Chondrocyte (in vitro differentiated cells): ENCODE results near the gene TM9SF4. TPM values are rescaled to one million over a fixed set of nuclear protein-coding genes. Genes with fewer than 3 reads are reported as not detected.

Source experiments
- DNase-seq: peaks from one replicate; pipeline ENCODE4 v3.0.0; 2021; ENCODE audit warnings: mixed read lengths, low spot score
- H3K27ac Mint-ChIP-seq: one replicate; pipeline ENCODE4 v1.8.0; 2021; ENCODE audit warnings: mild to moderate bottlenecking, moderate library complexity, mixed read lengths; ENCODE audit not compliant: unreplicated experiment
- H3K27me3 Mint-ChIP-seq: 2 replicates; pipeline ENCODE4 v1.8.0; 2021; ENCODE audit warnings: low read depth, mixed read lengths
- H3K36me3 Mint-ChIP-seq: 2 replicates; pipeline ENCODE4 v1.8.0; 2021; ENCODE audit warnings: low read depth, mixed read lengths
- H3K4me1 Mint-ChIP-seq: 2 replicates; pipeline ENCODE4 v1.8.0; 2021; ENCODE audit warnings: low read depth, mild to moderate bottlenecking, mixed read lengths
- H3K4me3 Mint-ChIP-seq: one replicate; pipeline ENCODE4 v1.8.0; 2021; ENCODE audit warnings: mild to moderate bottlenecking, moderate library complexity, mixed read lengths; ENCODE audit not compliant: unreplicated experiment
- H3K9me3 Mint-ChIP-seq: 2 replicates; pipeline ENCODE4 v1.8.0; 2021; ENCODE audit warnings: low read depth, mixed read lengths
- total RNA-seq: library from RNA; stranded (reverse); gene quantifications from 3 replicates; pipeline ENCODE4 v1.2.1, GENCODE V29; 2021
- TF ChIP-seq, protein P1 (sequence below): fragments of 200-600 bp; sonication (generic); IDR thresholded peaks from 2 replicates; pipeline ENCODE4 v1.5.0; 2021; ENCODE audit warnings: antibody characterized with exemption, mild to moderate bottlenecking, moderate library complexity

TM9SF4 gene
- total RNA-seq, 1 donor from 2014 or later, result 83.7 TPM

DNA sequence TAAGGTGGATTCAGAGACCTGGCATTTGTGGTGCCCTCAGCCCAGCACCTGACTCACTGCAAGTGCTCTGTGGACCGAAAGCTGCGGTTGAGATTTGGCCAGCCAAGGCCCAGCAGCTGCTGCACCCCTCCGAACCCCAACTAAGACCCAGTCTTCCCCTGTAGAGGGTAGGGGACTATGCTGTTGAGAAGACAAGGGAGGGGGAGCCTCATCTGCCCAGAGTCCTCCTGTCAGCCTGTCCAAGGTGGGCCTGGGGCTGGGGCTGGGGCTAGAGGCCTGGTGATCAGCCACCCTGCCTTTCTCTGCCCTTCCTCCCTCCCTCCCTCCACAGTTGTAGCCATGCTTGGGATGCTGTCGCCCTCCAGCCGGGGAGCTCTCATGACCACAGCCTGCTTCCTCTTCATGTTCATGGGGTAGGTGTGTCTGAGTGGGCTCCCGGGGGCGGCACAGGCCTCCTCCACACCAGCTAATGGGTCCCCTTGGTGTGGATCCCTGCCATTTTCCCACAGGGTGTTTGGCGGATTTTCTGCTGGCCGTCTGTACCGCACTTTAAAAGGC lies 40.9 kb downstream of the TM9SF4 start:
- Mint-ChIP-seq H3K4me3 (no peak overlapping the region), H3K27ac (no peak overlapping the region), H3K36me3 (peaks cover 60% of the 10 kb centered on the region), H3K9me3 (no peaks in the 10 kb centered on the region), H3K4me1 (peaks cover 9% of the 10 kb centered on the region), H3K27me3 (no peaks in the 10 kb centered on the region)
- TF ChIP-seq, protein P1, sequence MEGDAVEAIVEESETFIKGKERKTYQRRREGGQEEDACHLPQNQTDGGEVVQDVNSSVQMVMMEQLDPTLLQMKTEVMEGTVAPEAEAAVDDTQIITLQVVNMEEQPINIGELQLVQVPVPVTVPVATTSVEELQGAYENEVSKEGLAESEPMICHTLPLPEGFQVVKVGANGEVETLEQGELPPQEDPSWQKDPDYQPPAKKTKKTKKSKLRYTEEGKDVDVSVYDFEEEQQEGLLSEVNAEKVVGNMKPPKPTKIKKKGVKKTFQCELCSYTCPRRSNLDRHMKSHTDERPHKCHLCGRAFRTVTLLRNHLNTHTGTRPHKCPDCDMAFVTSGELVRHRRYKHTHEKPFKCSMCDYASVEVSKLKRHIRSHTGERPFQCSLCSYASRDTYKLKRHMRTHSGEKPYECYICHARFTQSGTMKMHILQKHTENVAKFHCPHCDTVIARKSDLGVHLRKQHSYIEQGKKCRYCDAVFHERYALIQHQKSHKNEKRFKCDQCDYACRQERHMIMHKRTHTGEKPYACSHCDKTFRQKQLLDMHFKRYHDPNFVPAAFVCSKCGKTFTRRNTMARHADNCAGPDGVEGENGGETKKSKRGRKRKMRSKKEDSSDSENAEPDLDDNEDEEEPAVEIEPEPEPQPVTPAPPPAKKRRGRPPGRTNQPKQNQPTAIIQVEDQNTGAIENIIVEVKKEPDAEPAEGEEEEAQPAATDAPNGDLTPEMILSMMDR, result no peak
- DNase-seq, result peak; percentile 61

DNA sequence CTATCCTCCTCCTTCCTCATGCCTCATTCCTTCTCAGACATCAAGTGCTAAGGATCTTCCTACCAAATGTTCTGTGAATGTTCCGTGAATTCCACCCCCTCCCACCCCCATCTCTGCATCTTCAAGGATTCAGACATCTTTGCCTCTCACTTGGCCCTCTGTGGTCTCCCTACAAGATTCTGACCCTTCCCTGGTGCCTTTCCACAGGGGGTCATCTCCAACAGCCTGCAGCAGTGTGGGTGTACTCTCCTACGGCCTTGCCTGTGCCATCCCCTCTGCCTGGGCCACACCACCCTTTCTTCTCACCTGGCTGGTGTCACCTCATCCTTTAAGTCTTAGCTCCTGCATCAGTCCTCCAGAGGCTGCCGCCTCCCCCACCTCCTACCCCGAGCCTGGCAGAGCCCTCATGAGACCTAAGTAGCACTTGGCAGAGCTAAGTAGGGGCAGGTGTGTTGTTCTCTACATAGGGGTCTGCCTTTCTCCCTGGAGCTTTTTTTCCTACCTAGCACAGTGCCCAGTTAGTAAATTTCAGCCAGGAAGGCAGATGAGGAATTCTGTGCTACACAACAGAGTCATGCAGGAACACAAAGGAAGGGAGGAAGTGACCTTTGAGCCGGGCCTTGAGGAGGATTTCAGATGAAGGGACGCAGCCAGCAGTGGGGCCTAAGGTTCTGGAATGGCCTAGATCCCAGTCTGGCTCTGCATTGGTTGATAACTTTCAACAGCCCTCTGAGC lies 43.1 kb downstream of the TM9SF4 start:
- Mint-ChIP-seq H3K4me1 (peaks cover 10% of the 10 kb centered on the region), H3K4me3 (no peak overlapping the region), H3K27ac (peak overlapping the region; percentile 12), H3K9me3 (no peaks in the 10 kb centered on the region), H3K36me3 (peaks cover 50% of the 10 kb centered on the region), H3K27me3 (no peaks in the 10 kb centered on the region)
- DNase-seq, result peak; percentile 56
- TF ChIP-seq, protein P1, result no peak

DNA sequence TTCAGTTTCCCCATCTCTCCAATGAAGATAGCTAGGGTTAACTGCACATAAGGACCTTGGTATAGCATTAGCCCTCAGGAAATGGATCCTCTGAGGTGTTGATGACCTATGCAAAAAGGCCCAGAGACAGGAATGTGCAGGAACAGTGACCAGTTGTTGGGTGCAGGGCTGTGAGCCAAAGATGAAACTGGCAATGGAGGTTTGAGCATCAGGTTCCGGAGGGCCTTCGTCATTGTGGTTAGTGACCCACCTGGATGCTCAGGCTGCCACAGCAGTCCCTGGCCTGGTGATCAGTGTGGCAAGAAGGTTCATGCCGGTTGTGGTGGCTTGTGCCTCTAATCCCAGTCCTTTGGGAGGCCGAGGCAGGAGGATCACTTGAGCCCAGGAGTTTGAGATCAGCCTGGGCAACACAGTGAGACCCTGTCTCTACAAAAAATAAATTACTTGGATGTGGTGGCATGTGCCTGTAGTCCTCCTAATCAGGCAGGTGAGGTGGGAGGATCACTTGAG lies 43.7 kb downstream of the TM9SF4 start:
- Mint-ChIP-seq H3K4me1 (peaks cover 10% of the 10 kb centered on the region), H3K36me3 (peaks cover 57% of the 10 kb centered on the region), H3K9me3 (no peaks in the 10 kb centered on the region), H3K27ac (no peak overlapping the region), H3K27me3 (no peaks in the 10 kb centered on the region), H3K4me3 (no peak overlapping the region)
- TF ChIP-seq, protein P1, result no peak
- DNase-seq, result peak; percentile 12

DNA sequence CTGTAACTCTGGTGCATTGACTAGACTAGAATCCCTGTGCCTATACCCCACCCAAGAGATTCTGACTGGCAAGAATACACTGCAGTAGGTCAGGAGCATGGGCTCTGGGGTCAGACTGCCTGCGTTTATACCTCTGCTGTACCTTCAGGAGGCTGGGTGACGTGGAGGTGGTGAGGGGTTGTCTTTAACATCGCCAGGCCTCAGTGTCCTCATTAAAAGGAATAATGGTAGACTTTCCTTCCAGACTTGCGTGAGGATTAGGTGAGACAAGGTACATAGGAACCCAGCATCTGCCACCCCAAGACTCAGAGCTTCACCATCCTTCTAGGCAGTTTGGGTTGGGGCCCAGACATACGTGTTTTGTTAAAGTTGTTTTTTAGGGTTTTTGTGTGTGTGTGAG lies 44.3 kb downstream of the TM9SF4 start:
- H3K4me3 Mint-ChIP-seq, result no peak overlapping the region
- peaks cover 10% of the 10 kb centered on the region for H3K4me1 Mint-ChIP-seq
- peak overlapping the region; percentile 32 for H3K27ac Mint-ChIP-seq
- peaks cover 60% of the 10 kb centered on the region for H3K36me3 Mint-ChIP-seq
- H3K9me3 Mint-ChIP-seq, result no peaks in the 10 kb centered on the region
- TF ChIP-seq, protein P1, result no peak
- DNase-seq, result peak; percentile 27
- H3K27me3 Mint-ChIP-seq, result no peaks in the 10 kb centered on the region

DNA sequence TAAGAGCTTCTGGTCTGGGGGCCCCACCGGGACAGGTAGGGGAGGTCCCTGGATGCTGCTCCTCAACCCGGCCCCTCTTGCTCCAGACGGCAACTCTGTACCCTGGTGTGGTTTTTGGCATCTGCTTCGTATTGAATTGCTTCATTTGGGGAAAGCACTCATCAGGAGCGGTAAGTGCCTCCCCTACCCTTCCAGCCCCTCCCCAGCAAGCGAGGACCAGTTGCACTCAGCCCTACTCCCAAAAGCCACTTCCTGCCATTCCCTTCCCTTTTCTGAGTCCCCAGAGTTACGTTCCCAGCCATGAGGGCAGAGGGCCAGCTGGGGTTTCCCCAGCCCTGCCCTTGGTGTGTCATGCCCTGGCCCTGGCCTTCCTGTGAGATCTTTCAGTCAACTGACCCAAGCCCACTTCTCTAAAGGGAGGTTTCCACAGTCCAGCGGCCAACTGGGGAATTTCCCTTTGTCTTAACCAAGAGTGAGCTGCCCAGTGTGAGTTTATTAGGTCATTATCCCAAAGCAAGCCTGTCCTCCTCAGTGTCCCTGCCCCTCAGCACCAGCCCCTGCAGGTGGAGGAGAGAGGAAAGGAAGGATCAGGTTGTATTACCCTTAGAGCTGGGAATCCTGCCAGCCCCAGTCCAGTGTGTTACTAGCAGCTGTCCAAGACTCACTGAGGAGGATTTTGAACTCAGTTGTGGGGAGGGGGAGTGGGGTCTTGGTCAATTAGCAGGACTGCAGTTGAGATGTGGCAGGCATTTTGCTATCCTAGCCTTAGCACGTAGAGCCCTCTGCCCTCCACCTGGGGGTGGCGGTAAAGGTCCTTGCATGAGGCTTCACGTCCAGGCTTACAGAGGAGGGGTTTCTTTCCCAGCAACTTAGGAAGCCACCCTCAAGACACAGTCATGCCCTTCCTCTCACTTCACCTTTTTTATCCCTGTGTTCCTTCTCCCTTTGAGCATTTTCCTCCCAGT lies 45.8 kb downstream of the TM9SF4 start:
- H3K4me3 Mint-ChIP-seq, result no peak overlapping the region
- peak overlapping the region; percentile 84 for H3K27ac Mint-ChIP-seq
- H3K36me3 Mint-ChIP-seq, result peaks cover 59% of the 10 kb centered on the region
- no peaks in the 10 kb centered on the region for H3K27me3 Mint-ChIP-seq
- no peaks in the 10 kb centered on the region for H3K9me3 Mint-ChIP-seq
- TF ChIP-seq, protein P1, result peak; percentile 42
- peaks cover 10% of the 10 kb centered on the region for H3K4me1 Mint-ChIP-seq
- peak; percentile 53 for DNase-seq
